Bronchial epithelial cell (primary cell): ENCODE data around the gene KRT72. TPM values are rescaled to one million over a fixed set of nuclear protein-coding genes. Genes with fewer than 3 reads are reported as not detected.

Source experiments
- DNase-seq: peaks from one replicate; pipeline ENCODE4 v3.0.0-alpha.2; 2010; ENCODE audit warnings: low read depth
- FAIRE-seq: peaks from 2 replicates; lab custom pipeline; 2011; peaks lifted over from hg19 to GRCh38; lab: Jason Lieb, UNC
- H3K27me3 ChIP-seq: 2 replicates; pipeline ENCODE4 v1.5.1; 2011; ENCODE audit warnings: low read length; ENCODE audit not compliant: control insufficient read depth, insufficient read depth
- H3K36me3 ChIP-seq: 2 replicates; pipeline ENCODE4 v1.5.1; 2011; ENCODE audit warnings: low read length; ENCODE audit not compliant: control insufficient read depth, insufficient read depth
- H3K4me3 ChIP-seq: 2 replicates; pipeline ENCODE4 v1.5.1; 2011; ENCODE audit warnings: mild to moderate bottlenecking, low read depth, low read length, control low read depth
- CTCF ChIP-seq: IDR thresholded peaks from 2 replicates; pipeline ENCODE4 v1.5.1; 2011; ENCODE audit warnings: mild to moderate bottlenecking, moderate library complexity, low read length, control low read depth, inconsistent platforms; ENCODE audit not compliant: insufficient read depth, severe bottlenecking
- total RNA-seq: library from RNA; depleted of rRNA; stranded (reverse); fragments of >200 nt; gene quantifications from 2 replicates; pipeline ENCODE4 v1.2.1, GENCODE V29; 2014

Gene KRT72
- total RNA-seq = not detected in 2 replicates

DNA sequence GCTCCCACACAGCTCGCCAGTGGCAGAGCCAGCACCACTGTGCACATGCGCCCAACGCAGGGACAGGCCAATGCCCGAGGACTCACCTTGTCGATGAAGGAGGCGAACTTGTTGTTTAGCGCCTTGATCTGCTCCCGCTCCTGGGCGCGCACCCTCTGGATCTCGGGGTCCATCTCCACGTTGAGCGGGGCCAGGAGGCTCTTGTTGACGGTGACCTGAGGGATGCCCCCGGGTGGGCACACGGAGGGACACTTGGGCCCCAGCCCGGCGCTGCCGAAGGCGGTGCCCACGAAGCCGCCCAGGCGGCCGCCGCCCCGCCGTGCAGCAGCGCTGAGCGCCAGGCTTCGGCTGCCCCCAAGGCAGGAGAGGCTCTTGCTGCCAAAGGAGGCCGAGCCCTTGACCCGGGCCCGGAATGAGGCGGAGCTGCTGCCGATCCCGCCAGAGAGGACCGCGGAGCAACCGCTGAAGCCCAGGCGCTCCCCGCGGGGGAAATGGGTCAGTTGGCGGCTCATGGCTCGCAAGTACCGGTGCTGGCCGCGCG is at the start of gene KRT72:
Gene KRT72 (minus strand): TSS at position 523 of the 541 bp plus-strand sequence. CDS start 11 bp downstream, at position 512.
- FAIRE-seq (no peak), DNase-seq (no peak)
- H3K4me3 ChIP-seq = no peak within 1 kb of the TSS
- peaks cover 14% of the 10 kb centered on the region for H3K27me3 ChIP-seq
- H3K36me3 ChIP-seq = no peaks in the 10 kb centered on the region
- TF ChIP-seq CTCF = no peak

DNA sequence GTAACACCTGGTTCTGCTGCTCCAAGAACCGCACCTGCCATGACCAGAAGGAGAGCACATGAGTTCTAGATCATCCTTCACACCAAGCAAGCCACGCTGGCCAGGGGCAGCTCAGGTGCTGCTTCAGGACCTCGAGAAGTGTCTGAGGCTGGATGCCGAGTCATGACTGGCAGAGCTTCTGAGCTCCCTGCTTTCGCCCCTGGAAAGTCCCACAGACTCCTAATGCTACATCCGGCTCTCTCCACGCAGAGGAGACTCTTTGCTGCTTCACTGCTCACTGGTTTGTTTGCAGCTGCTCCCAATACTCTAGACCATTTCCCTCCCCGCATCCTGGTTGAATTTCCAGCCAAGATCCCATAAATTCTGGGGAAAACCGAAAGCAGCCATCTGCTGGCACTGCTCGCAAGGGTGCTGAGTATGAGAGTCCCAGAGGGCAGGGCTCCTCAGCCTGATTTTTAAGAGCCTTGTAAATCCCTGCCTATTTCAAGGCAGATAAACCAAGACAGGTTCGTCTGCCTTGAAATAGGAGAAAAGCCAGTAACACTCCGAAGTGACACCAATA is 49.3 kb upstream of the KRT72 start:
- FAIRE-seq = no peak
- H3K36me3 ChIP-seq = no peaks in the 10 kb centered on the region
- no peak overlapping the region for H3K4me3 ChIP-seq
- DNase-seq = no peak
- no peak for TF ChIP-seq CTCF
- H3K27me3 ChIP-seq = peaks cover 6% of the 10 kb centered on the region

DNA sequence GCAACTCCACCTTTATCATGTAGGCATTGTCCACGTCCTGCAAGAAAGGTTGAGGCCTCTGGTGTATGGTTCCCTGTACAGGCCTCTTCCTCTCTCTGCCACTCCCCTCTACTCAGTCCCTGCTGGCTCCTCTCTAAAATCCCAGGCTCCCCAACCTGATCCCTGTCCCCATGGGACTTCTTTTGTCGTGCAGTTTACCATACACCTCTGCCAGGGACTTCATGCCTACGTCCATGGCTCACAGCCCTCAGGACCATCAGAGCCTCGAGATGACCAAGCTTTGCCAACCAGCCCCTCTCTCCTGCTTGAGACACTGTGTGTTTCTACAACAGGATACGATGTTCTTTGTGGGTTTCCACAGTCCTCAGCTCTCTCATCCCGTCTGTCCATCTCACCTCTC is 47.8 kb upstream of the KRT72 start:
- no peak for TF ChIP-seq CTCF
- DNase-seq = no peak
- no peak for FAIRE-seq
- Histone ChIP-seq H3K27me3 (peaks cover 4% of the 10 kb centered on the region), H3K4me3 (no peak overlapping the region), H3K36me3 (no peaks in the 10 kb centered on the region)

DNA sequence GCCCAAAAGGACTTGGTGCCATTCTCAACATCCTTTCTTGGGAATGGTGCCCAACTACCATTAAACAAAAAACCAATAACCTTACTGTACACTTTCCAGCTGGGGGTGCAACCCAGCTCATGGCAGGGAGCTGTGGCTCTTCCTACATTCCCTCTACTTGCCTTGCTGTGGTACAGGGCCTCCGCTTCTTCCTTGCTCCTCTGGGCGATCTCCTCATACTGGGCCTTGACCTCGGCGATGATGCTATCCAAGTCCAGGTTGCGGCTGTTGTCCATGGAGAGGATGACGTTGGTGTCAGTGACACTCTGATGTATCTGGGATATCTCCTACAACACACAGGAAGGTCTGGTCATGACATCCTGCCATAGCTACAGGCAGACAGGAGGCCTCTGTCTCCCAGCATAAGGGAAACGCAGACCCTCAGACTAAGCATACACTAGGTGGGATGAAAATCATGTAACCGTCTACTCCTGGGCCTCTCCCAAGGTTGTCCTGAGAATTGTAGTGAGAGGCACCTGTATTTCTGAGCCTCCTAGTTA is 46.8 kb upstream of the KRT72 start:
- H3K4me3 ChIP-seq = no peak overlapping the region
- H3K27me3 ChIP-seq = peaks cover 3% of the 10 kb centered on the region
- DNase-seq (no peak), FAIRE-seq (no peak)
- H3K36me3 ChIP-seq = no peaks in the 10 kb centered on the region
- no peak for TF ChIP-seq CTCF

DNA sequence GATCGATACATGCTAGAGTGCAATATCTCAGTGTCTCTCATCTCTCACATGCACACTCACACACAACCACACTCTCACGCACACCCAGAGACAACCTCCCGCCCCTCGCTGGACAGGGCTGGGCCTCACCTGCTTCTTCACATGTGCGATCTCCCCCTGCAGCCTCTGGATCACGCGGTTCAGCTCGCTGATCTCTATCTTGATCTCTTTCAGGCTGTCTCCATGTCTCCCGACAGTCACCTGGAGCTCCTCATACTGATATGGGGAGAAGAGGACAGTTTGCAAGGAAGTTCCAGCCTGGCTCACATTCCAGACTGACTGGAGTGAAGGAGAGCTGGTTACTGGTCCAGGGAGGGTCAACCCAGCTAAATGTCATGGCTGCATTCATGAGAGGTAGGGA is 46.3 kb upstream of the KRT72 start:
- no peak for TF ChIP-seq CTCF
- H3K4me3 ChIP-seq = no peak overlapping the region
- no peaks in the 10 kb centered on the region for H3K36me3 ChIP-seq
- FAIRE-seq (no peak), DNase-seq (no peak)
- peaks cover 3% of the 10 kb centered on the region for H3K27me3 ChIP-seq
